Activated CD8-positive, alpha-beta T cell treated with anti-CD3 and anti-CD28 coated beads for 36 hours (primary cell): ENCODE data around the gene ZNF366. TPM values are rescaled to one million over a fixed set of nuclear protein-coding genes. Genes with fewer than 3 reads are reported as not detected.

Experiments used
- ATAC-seq: fragments of 200-7000 bp; cut with Tn5 transposase; one replicate; pipeline ENCODE4 v1.10.0; 2021; ENCODE audit warnings: mild to moderate bottlenecking, moderate library complexity
- CTCF ChIA-PET: fragments of 350-600 bp; sonication (Branson Sonifier 250); formaldehyde crosslinking; loops from one replicate; lab custom pipeline; 2021; ENCODE audit warnings: antibody characterized with exemption; lab: Charles Lee
- POLR2A ChIA-PET: fragments of 350-600 bp; sonication (Branson Sonifier 250); formaldehyde crosslinking; loops from one replicate; lab custom pipeline; 2021; ENCODE audit warnings: antibody characterized with exemption; lab: Charles Lee
- DNase-seq: peaks from one replicate; pipeline ENCODE4 v3.0.0-alpha.2; 2020
- H3K27ac Mint-ChIP-seq: one replicate; pipeline ENCODE4 v1.8.0; 2021; ENCODE audit warnings: mild to moderate bottlenecking, mixed read lengths
- H3K27me3 Mint-ChIP-seq: one replicate; pipeline ENCODE4 v1.8.0; 2021; ENCODE audit warnings: mixed read lengths
- H3K36me3 Mint-ChIP-seq: one replicate; pipeline ENCODE4 v1.8.0; 2021; ENCODE audit warnings: low read depth, mixed read lengths
- H3K4me1 Mint-ChIP-seq: one replicate; pipeline ENCODE4 v1.8.0; 2021; ENCODE audit warnings: low read depth, mixed read lengths
- H3K4me3 Mint-ChIP-seq: one replicate; pipeline ENCODE4 v1.8.0; 2021; ENCODE audit warnings: mild to moderate bottlenecking, moderate library complexity, mixed read lengths
- H3K9me3 Mint-ChIP-seq: one replicate; pipeline ENCODE4 v1.8.0; 2021; ENCODE audit warnings: mixed read lengths
- intact Hi-C: fragments of 100-400 bp; cut with micrococcal nuclease; formaldehyde crosslinking; loops from one replicate; pipeline ENCODE4 v1.10.0; 2022
- total RNA-seq, 2 experiments: library from RNA; stranded (reverse); gene quantifications; one replicate each; pipeline ENCODE4 v1.2.3, GENCODE V29; 2021
- TF ChIP-seq, protein P1 (sequence below): fragments of 200-600 bp; IDR thresholded peaks from one replicate; pipeline ENCODE4 v1.8.0; 2022; ENCODE audit warnings: antibody characterized with exemption, mild to moderate bottlenecking

The ZNF366 gene
- total RNA-seq, 2 experiments from 2014 or later, result not detected

- Mint-ChIP-seq H3K4me3 (no peak overlapping the region), H3K27me3 (peaks cover 32% of the 10 kb centered on the region), H3K9me3 (no peaks in the 10 kb centered on the region), H3K36me3 (no peaks in the 10 kb centered on the region), H3K27ac (no peak overlapping the region), H3K4me1 (no peaks in the 10 kb centered on the region)
- TF ChIP-seq, protein P1, sequence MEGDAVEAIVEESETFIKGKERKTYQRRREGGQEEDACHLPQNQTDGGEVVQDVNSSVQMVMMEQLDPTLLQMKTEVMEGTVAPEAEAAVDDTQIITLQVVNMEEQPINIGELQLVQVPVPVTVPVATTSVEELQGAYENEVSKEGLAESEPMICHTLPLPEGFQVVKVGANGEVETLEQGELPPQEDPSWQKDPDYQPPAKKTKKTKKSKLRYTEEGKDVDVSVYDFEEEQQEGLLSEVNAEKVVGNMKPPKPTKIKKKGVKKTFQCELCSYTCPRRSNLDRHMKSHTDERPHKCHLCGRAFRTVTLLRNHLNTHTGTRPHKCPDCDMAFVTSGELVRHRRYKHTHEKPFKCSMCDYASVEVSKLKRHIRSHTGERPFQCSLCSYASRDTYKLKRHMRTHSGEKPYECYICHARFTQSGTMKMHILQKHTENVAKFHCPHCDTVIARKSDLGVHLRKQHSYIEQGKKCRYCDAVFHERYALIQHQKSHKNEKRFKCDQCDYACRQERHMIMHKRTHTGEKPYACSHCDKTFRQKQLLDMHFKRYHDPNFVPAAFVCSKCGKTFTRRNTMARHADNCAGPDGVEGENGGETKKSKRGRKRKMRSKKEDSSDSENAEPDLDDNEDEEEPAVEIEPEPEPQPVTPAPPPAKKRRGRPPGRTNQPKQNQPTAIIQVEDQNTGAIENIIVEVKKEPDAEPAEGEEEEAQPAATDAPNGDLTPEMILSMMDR, result no peak
- POLR2A ChIA-PET, result no interaction called here
- CTCF ChIA-PET, result no interaction called here
- no peak for ATAC-seq
- no peak for DNase-seq
- intact Hi-C loops, result no loop called here
Measured at GRCh38 chr5:72508241-72509170, 1.3 kb upstream of the ZNF366 start.

DNA sequence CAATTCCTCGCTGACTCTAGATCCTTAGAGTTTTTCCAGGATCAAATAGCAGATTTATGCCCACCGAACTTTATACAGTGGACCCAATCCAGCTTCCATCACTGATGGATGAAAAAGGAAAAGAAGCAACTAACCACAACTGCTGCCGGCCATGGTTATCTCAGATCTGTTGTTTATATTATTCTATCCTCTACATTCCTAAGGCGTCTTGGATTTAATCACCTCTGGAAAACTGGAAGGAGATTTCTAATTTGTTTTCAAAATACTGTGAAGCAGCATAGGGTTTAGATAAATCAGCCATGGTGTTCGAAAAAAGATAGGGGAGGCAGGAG is 663 bp upstream of the ZNF366 start:
- no peaks in the 10 kb centered on the region for H3K4me1 Mint-ChIP-seq
- intact Hi-C loops, result no loop called here
- no peak overlapping the region for H3K4me3 Mint-ChIP-seq
- TF ChIP-seq, protein P1, result no peak
- H3K36me3 Mint-ChIP-seq, result no peaks in the 10 kb centered on the region
- CTCF ChIA-PET, result no interaction called here
- H3K9me3 Mint-ChIP-seq, result no peaks in the 10 kb centered on the region
- H3K27me3 Mint-ChIP-seq, result peaks cover 32% of the 10 kb centered on the region
- POLR2A ChIA-PET, result no interaction called here
- H3K27ac Mint-ChIP-seq, result no peak overlapping the region
- ATAC-seq, result no peak
- DNase-seq, result no peak

- intact Hi-C loops, result no loop called here
- ATAC-seq (no peak), DNase-seq (no peak)
- H3K4me3 Mint-ChIP-seq, result no peak overlapping the region
- peaks cover 22% of the 10 kb centered on the region for H3K27me3 Mint-ChIP-seq
- no peaks in the 10 kb centered on the region for H3K9me3 Mint-ChIP-seq
- no peak overlapping the region for H3K27ac Mint-ChIP-seq
- POLR2A ChIA-PET, result no interaction called here
- H3K4me1 Mint-ChIP-seq, result no peaks in the 10 kb centered on the region
- TF ChIP-seq, protein P1, result no peak
- CTCF ChIA-PET, result no interaction called here
- H3K36me3 Mint-ChIP-seq, result no peaks in the 10 kb centered on the region
Measured at GRCh38 chr5:72506158-72506549, 1.1 kb downstream of the ZNF366 start.

GRCh38 chr5:72505539-72506157 is 1.6 kb downstream of the ZNF366 start:
- H3K9me3 Mint-ChIP-seq, result no peaks in the 10 kb centered on the region
- H3K4me1 Mint-ChIP-seq, result no peaks in the 10 kb centered on the region
- ChIA-PET POLR2A (no interaction called here), CTCF (interaction anchor here (1.5 kb wide), 1 partner anchor 18 kb away, joined by 3 read pairs; no protein-coding TSS in a partner anchor)
- H3K4me3 Mint-ChIP-seq, result no peak overlapping the region
- H3K36me3 Mint-ChIP-seq, result no peaks in the 10 kb centered on the region
- peaks cover 22% of the 10 kb centered on the region for H3K27me3 Mint-ChIP-seq
- H3K27ac Mint-ChIP-seq, result no peak overlapping the region
- intact Hi-C loops, result no loop called here
- TF ChIP-seq, protein P1, result no peak
- ATAC-seq (no peak), DNase-seq (no peak)

- Mint-ChIP-seq H3K36me3 (no peaks in the 10 kb centered on the region), H3K4me1 (no peaks in the 10 kb centered on the region), H3K27me3 (peaks cover 19% of the 10 kb centered on the region), H3K27ac (no peak overlapping the region), H3K9me3 (no peaks in the 10 kb centered on the region), H3K4me3 (no peak overlapping the region)
- POLR2A ChIA-PET, result no interaction called here
- intact Hi-C loops, result no loop called here
- DNase-seq (no peak), ATAC-seq (no peak)
- CTCF ChIA-PET, result interaction anchor here (1.5 kb wide), 1 partner anchor 19 kb away, joined by 3 read pairs; no protein-coding TSS in a partner anchor
- TF ChIP-seq, protein P1, result no peak
Measured at GRCh38 chr5:72505016-72505415, 2.2 kb downstream of the ZNF366 start.
